Colonic mucosa (tissue), 4 donors: Measurements from ENCODE around the gene ACOX1. TPM values are rescaled to one million over a fixed set of nuclear protein-coding genes. Genes with fewer than 3 reads are reported as not detected.

Source experiments
- DNase-seq: peaks from one replicate; pipeline ENCODE4 v3.0.0-alpha.2; 2020
- H3K27ac ChIP-seq: fragments of 200-600 bp; one replicate; pipeline ENCODE4 v1.8.0; 2021
- H3K27me3 ChIP-seq: fragments of 200-600 bp; one replicate; pipeline ENCODE4 v1.8.0; 2021
- H3K36me3 ChIP-seq: fragments of 200-600 bp; one replicate; pipeline ENCODE4 v1.8.0; 2021
- H3K4me1 ChIP-seq: fragments of 200-600 bp; one replicate; pipeline ENCODE4 v1.8.0; 2021; ENCODE audit warnings: mild to moderate bottlenecking
- H3K4me3 ChIP-seq: fragments of 200-600 bp; one replicate; pipeline ENCODE4 v1.8.0; 2021
- H3K9ac ChIP-seq, 2 donors: one replicate each; pipeline ENCODE4 v1.7.0; 2013; ENCODE audit warnings: control low read depth in 2 of 2, low read depth in 2 of 2, low read length in 2 of 2
- H3K9me3 ChIP-seq: fragments of 200-600 bp; one replicate; pipeline ENCODE4 v1.8.0; 2021
- CTCF ChIP-seq: fragments of 200-600 bp; IDR thresholded peaks from one replicate; pipeline ENCODE4 v1.8.0; 2022; ENCODE audit warnings: antibody characterized with exemption, mild to moderate bottlenecking
- intact Hi-C: fragments of 100-400 bp; cut with DNase I; formaldehyde crosslinking; loops from one replicate; pipeline ENCODE4 v1.14.1; 2022
- total RNA-seq, 2 donors: library from RNA; stranded (reverse); fragmentation: NEBNext Ultra II Directional in 1 of 2; extraction: Animal tissue kit (Norgen Biotek cat#: 25700) in 1 of 2; gene quantifications; one replicate each; pipeline ENCODE4 v1.2.1, GENCODE V29; 2021
- donor health status: healthy.
- donor health status: DM: no; HTN: no; CAD: no.
- donor health status: DM: no; HTN: no; CAD: no.

ACOX1 gene
- total RNA-seq, 2 donors from 2014 or later = 110 to 136 TPM

GRCh38 chr17:75925912-75926311 is 53.1 kb downstream of the ACOX1 start:
- DNase-seq = no peak
- no peak for TF ChIP-seq CTCF
- Histone ChIP-seq H3K27ac (no peak overlapping the region), H3K36me3 (no peaks in the 10 kb centered on the region), H3K27me3 (no peaks in the 10 kb centered on the region), H3K4me3 (no peak overlapping the region), H3K9me3 (no peaks in the 10 kb centered on the region), H3K4me1 (no peaks in the 10 kb centered on the region), H3K9ac (no peak overlapping the region)
- intact Hi-C loops = no loop called here

- intact Hi-C loops = no loop called here
- no peak for DNase-seq
- H3K27me3 ChIP-seq = no peaks in the 10 kb centered on the region
- no peaks in the 10 kb centered on the region for H3K9me3 ChIP-seq
- no peak overlapping the region for H3K9ac ChIP-seq
- no peak for TF ChIP-seq CTCF
- no peak overlapping the region for H3K27ac ChIP-seq
- H3K4me1 ChIP-seq = no peaks in the 10 kb centered on the region
- no peaks in the 10 kb centered on the region for H3K36me3 ChIP-seq
- no peak overlapping the region for H3K4me3 ChIP-seq
These were observed 53.9 kb downstream of the ACOX1 start for GRCh38 chr17:75925103-75925502.

DNA sequence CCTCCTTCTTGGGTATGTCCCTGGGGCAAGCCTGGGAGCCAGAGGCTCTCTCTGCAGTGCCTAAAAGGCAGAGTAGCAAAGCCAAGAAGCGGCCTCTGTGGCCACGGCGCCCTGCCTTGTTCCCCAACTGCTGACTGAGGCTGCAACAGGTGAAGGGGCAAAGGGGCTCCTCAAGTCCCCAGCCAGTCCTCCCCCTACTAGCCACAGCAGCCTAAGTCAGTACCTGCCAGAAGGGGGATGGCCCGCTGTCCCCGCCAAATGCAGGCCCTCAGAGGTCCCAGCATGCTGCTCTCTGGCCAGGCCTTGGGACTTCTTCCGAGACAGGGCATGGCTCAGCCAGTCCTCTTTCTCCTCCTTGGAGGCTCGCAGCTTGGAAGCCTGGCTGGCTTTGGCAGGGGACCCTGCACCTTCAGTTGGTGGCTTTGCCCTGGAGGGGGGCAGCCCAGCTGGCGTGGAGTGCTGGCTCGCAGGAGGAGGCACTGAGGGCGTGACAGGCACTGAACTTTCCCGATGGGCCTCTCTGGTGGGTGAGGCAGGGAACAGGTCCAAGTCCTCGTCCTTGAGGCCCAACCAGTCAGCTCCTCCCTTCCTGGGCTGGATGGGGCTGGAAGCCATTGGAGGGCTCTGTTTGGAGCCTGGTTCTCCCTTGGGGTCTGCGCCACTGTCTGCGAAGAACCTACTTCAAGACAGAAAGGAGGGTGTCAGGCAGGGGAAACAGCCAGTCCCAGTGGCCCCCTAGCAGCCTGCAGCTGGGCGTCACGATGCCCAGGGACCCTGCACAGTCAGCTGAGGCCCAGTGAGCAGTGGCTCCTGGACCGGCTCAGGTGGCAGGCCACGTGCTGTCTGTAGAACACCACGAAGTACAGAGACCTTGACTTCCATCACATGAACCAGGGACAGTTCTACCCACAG is 55.7 kb downstream of the ACOX1 start:
- intact Hi-C loops = no loop called here
- Histone ChIP-seq H3K36me3 (no peaks in the 10 kb centered on the region), H3K9ac (no peak overlapping the region), H3K27me3 (no peaks in the 10 kb centered on the region), H3K27ac (no peak overlapping the region), H3K9me3 (no peaks in the 10 kb centered on the region), H3K4me1 (no peaks in the 10 kb centered on the region), H3K4me3 (no peak overlapping the region)
- no peak for TF ChIP-seq CTCF
- no peak for DNase-seq

DNA sequence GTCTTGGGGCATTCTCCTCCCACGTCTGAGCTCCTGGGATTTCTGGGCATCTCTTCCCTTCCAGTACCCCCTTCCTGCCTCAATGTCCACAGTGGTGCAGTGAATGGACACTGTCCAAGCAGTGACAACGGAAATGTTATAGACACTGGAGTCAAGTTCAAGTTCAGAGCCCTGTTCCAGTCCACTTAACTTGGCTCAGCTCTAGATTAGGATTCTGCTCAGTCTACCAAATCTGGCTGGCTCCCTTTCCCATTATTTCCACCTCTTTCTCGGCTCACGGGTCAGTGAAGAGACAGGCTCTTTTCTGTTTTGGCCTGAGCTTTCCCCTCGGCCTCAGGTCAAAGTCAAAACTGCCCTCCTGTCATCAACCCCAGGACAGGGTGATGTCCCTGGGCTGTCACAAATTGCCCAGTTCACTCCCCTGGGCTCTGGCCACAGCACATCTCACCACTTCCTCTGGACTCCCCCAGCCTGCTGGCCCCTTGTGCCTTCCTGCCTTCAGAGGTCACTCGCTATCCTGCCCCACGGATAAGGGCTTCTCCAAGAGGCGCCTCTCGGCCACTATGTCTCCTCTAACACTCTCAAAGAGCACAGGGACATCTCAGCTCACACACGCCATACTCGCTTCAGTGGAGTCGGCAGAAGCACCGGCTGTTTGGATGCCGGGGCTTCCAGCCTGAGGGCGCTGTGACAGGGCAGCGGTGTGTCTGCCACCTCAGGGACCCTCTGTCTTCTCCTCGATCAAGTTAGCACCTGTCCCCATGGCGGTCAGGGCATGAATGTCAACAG is 56.6 kb downstream of the ACOX1 start:
- Histone ChIP-seq H3K4me3 (no peak overlapping the region), H3K9me3 (no peaks in the 10 kb centered on the region), H3K9ac (no peak overlapping the region), H3K27me3 (no peaks in the 10 kb centered on the region), H3K36me3 (no peaks in the 10 kb centered on the region), H3K27ac (no peak overlapping the region), H3K4me1 (no peaks in the 10 kb centered on the region)
- intact Hi-C loops = no loop called here
- no peak for DNase-seq
- TF ChIP-seq CTCF = no peak

- Histone ChIP-seq H3K4me3 (no peak overlapping the region), H3K9ac (no peak overlapping the region), H3K4me1 (no peaks in the 10 kb centered on the region), H3K36me3 (no peaks in the 10 kb centered on the region), H3K9me3 (no peaks in the 10 kb centered on the region), H3K27ac (no peak overlapping the region), H3K27me3 (no peaks in the 10 kb centered on the region)
- TF ChIP-seq CTCF = no peak
- DNase-seq = no peak
- intact Hi-C loops = no loop called here
These were observed 57.4 kb downstream of the ACOX1 start for GRCh38 chr17:75921596-75921995.
